ENCODE measurements around the gene CAPN5.

Gene CAPN5

DNA sequence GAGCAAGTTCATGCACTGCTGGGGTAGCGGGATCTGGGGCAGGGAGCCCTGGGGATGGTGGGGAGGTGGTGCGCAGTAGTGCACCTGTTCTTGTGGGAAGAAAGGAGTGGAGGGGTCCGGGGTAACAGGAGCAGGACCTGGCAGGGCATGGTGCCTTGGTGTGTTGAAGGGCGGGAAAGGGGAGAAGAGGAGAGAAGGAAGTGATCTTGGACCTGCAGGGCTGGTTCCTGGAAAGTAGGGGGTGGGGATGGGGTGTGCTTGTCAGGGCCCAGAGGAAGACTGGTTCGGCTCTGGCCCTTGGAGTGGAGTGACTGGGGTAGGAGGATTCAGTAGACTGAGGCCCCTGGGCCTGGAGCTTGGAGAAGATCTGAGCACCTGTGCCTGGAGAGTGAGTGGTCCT lies 10.9 kb upstream of the CAPN5 start:
- no peak overlapping the region for H3K4me3 ChIP-seq (replicated peaks; ENCODE audit: insufficient read depth, low read length)
- H3K27ac ChIP-seq (replicated peaks) = no peak overlapping the region
- no peaks in the 10 kb centered on the region for H3K27me3 ChIP-seq (ENCODE audit: insufficient read depth, poor library complexity, severe bottlenecking)
- DNase-seq (ENCODE audit: low read depth in 1 of 2, low spot score in 1 of 2) = no peak
- no peak for TF ChIP-seq GABPA (IDR thresholded peaks at IDR 0.05; ENCODE audit: low read depth)
- TF ChIP-seq REST (IDR thresholded peaks at IDR 0.05; ENCODE audit: insufficient replicate concordance, low read depth) = no peak
- no peak for TF ChIP-seq SPI1 (IDR thresholded peaks at IDR 0.05; ENCODE audit: borderline replicate concordance, low read depth)
- TF ChIP-seq, protein P1, sequence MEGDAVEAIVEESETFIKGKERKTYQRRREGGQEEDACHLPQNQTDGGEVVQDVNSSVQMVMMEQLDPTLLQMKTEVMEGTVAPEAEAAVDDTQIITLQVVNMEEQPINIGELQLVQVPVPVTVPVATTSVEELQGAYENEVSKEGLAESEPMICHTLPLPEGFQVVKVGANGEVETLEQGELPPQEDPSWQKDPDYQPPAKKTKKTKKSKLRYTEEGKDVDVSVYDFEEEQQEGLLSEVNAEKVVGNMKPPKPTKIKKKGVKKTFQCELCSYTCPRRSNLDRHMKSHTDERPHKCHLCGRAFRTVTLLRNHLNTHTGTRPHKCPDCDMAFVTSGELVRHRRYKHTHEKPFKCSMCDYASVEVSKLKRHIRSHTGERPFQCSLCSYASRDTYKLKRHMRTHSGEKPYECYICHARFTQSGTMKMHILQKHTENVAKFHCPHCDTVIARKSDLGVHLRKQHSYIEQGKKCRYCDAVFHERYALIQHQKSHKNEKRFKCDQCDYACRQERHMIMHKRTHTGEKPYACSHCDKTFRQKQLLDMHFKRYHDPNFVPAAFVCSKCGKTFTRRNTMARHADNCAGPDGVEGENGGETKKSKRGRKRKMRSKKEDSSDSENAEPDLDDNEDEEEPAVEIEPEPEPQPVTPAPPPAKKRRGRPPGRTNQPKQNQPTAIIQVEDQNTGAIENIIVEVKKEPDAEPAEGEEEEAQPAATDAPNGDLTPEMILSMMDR (IDR thresholded peaks at IDR 0.05; ENCODE audit: insufficient read depth, low read length) = no peak
- TF ChIP-seq POLR2AphosphoS5 (IDR thresholded peaks at IDR 0.05; ENCODE audit: low read depth) = no peak

- no peak for TF ChIP-seq GABPA (IDR thresholded peaks at IDR 0.05; ENCODE audit: low read depth)
- no peak for TF ChIP-seq SPI1 (IDR thresholded peaks at IDR 0.05; ENCODE audit: borderline replicate concordance, low read depth)
- TF ChIP-seq REST (IDR thresholded peaks at IDR 0.05; ENCODE audit: insufficient replicate concordance, low read depth) = no peak
- TF ChIP-seq, protein P1 (IDR thresholded peaks at IDR 0.05; ENCODE audit: insufficient read depth, low read length) = no peak
- no peak for TF ChIP-seq POLR2AphosphoS5 (IDR thresholded peaks at IDR 0.05; ENCODE audit: low read depth)
- no peak overlapping the region for H3K27ac ChIP-seq (replicated peaks)
These were observed 9.9 kb upstream of the CAPN5 start for GRCh38 chr11:77056814-77057402.

GRCh38 chr11:77057938-77058474 lies 8.8 kb upstream of the CAPN5 start:
- Histone ChIP-seq H3K4me3 (replicated peaks; ENCODE audit: insufficient read depth, low read length) (no peak overlapping the region), H3K27me3 (ENCODE audit: insufficient read depth, poor library complexity, severe bottlenecking) (no peaks in the 10 kb centered on the region), H3K27ac (replicated peaks) (no peak overlapping the region)
- no peak for DNase-seq (ENCODE audit: low read depth in 1 of 2, low spot score in 1 of 2)
- no peak for TF ChIP-seq GABPA (IDR thresholded peaks at IDR 0.05; ENCODE audit: low read depth)

More at GRCh38 chr11:77056814-77057402, 9.9 kb upstream of the CAPN5 start:
- DNase-seq (ENCODE audit: low read depth in 1 of 2, low spot score in 1 of 2) = no peak
- Histone ChIP-seq H3K27me3 (ENCODE audit: insufficient read depth, poor library complexity, severe bottlenecking) (no peaks in the 10 kb centered on the region), H3K4me3 (replicated peaks; ENCODE audit: insufficient read depth, low read length) (no peak overlapping the region)

DNA sequence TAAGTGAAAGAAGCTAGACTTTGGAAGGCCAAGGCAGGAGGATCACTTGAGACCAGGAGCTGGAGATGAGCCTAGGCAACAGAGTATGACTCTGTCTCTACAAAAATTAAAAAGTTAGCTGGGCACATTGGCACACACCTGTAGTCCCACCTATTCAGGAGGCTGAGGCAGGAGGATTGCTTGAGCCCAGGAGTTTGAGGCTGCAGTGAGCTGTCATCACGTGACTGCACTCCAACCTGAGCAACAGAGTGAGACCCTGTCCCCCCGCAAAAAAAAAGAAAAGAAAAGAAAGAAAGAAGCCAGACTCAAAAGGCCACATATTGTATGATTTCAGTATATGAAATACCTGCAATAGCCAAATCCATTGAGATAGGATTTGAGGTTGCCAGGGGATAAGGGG lies 7.9 kb upstream of the CAPN5 start:
- H3K4me3 ChIP-seq (replicated peaks; ENCODE audit: insufficient read depth, low read length) = no peak overlapping the region
- DNase-seq (ENCODE audit: low read depth in 1 of 2, low spot score in 1 of 2) = no peak
- no peak overlapping the region for H3K27ac ChIP-seq (replicated peaks)
- no peak for TF ChIP-seq REST (IDR thresholded peaks at IDR 0.05; ENCODE audit: insufficient replicate concordance, low read depth)
- TF ChIP-seq, protein P1 (IDR thresholded peaks at IDR 0.05; ENCODE audit: insufficient read depth, low read length) = no peak
- no peak for TF ChIP-seq GABPA (IDR thresholded peaks at IDR 0.05; ENCODE audit: low read depth)
- no peak for TF ChIP-seq POLR2AphosphoS5 (IDR thresholded peaks at IDR 0.05; ENCODE audit: low read depth)
- no peaks in the 10 kb centered on the region for H3K27me3 ChIP-seq (ENCODE audit: insufficient read depth, poor library complexity, severe bottlenecking)

Measured in HL-60 (cell line).